Measurements from ENCODE around the gene ETFRF1. TPM values are rescaled to one million over a fixed set of nuclear protein-coding genes. Genes with fewer than 3 reads are reported as not detected.

ETFRF1 gene
- total RNA-seq, 1 donor from 2014 or later = 15.1 TPM

Other genes starting within 250 kb of the ETFRF1 start
- gene BCAT1, start 246.1 kb upstream of the ETFRF1 start, total RNA-seq = 33.4 TPM
- 1.6 TPM for gene DNAI7, start 77 bp upstream of the ETFRF1 start, total RNA-seq
- gene KRAS, start 55.7 kb downstream of the ETFRF1 start, total RNA-seq = 11.5 TPM